PFSK-1 (cell line): ENCODE data around the gene CTBP1.

Source experiments
- TAF1 ChIP-seq: IDR thresholded peaks from 2 replicates; pipeline ENCODE4 v1.6.1; 2012; ENCODE audit warnings: low read length, control low read depth, borderline replicate concordance; ENCODE audit not compliant: insufficient read depth
- TF ChIP-seq, protein P1 (sequence below), 2 experiments: IDR thresholded peaks; 2 replicates each; pipeline versions ENCODE4 v1.6.1 to v1.8.0; 2011 to 2012; ENCODE audit warnings: low read depth in 2 of 2, low read length in 2 of 2, control low read depth in 1 of 2, inconsistent platforms in 1 of 2, mild to moderate bottlenecking in 1 of 2, moderate library complexity in 1 of 2; ENCODE audit not compliant: insufficient read depth in 1 of 2

DNA sequence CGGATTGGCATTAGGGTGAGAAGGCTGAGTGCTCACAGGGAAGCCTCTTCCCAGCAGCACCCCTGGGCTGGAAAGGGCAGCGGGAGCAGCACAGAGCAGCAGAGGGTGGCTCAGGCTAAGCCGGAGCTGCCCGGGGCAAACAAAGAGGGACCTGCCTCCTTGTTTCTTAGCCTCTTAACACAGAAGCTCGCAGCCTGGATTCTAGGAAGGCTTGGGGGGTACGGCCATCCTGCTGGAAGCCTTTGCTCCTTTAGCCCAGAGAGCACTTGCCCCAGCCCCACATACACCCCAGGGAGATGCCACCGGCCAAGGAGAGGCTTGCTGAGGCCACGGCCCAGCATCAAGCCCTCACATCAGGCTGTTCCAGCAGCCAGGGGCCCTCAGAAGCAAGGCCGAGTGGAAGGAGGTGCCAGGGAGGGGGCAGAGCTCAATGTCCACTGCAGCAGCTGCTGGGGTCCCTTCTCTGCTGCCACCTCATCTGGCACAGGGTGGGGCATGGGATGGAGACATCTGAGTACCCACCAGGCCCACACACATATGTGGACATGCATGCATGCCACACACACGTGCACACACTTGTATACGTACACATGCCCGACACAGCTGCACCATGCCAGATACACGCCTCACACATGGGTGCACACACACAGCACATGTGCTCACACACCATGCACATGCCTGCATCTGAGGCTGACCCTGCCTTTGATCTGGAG is 56.3 kb downstream of the CTBP1 start:
- TF ChIP-seq, protein P1, sequence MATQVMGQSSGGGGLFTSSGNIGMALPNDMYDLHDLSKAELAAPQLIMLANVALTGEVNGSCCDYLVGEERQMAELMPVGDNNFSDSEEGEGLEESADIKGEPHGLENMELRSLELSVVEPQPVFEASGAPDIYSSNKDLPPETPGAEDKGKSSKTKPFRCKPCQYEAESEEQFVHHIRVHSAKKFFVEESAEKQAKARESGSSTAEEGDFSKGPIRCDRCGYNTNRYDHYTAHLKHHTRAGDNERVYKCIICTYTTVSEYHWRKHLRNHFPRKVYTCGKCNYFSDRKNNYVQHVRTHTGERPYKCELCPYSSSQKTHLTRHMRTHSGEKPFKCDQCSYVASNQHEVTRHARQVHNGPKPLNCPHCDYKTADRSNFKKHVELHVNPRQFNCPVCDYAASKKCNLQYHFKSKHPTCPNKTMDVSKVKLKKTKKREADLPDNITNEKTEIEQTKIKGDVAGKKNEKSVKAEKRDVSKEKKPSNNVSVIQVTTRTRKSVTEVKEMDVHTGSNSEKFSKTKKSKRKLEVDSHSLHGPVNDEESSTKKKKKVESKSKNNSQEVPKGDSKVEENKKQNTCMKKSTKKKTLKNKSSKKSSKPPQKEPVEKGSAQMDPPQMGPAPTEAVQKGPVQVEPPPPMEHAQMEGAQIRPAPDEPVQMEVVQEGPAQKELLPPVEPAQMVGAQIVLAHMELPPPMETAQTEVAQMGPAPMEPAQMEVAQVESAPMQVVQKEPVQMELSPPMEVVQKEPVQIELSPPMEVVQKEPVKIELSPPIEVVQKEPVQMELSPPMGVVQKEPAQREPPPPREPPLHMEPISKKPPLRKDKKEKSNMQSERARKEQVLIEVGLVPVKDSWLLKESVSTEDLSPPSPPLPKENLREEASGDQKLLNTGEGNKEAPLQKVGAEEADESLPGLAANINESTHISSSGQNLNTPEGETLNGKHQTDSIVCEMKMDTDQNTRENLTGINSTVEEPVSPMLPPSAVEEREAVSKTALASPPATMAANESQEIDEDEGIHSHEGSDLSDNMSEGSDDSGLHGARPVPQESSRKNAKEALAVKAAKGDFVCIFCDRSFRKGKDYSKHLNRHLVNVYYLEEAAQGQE (IDR thresholded peaks at IDR 0.05; ENCODE audit: insufficient read depth in 1 of 2, low read depth in 2 of 2, low read length in 2 of 2): no peak
- no peak for TF ChIP-seq TAF1
